Adrenal gland (tissue), 5 donors: ENCODE measurements around the gene RIMS3.

Source experiments
- CTCF ChIP-seq, 6 experiments: fragments of 450-650 bp in 4 of 6; fragments of 200-600 bp in 2 of 6; sonication (generic) in 1 of 6; IDR thresholded peaks; 1 replicate in 5 of 6; 2 replicates in 1 of 6; pipeline versions ENCODE4 v1.5.1 to v1.8.0; 2016 to 2021; ENCODE audit warnings: antibody characterized with exemption in 6 of 6, mild to moderate bottlenecking in 2 of 6, moderate library complexity in 1 of 6
- POLR2A ChIP-seq, 2 donors: fragments of 450-650 bp; IDR thresholded peaks; one replicate each; pipeline ENCODE4 v1.6.1; 2017; ENCODE audit warnings: antibody characterized with exemption in 2 of 2, mild to moderate bottlenecking in 2 of 2, moderate library complexity in 1 of 2
- donor health status: DM: no; HTN: no; CAD: no.

- TF ChIP-seq CTCF (IDR thresholded peaks at IDR 0.05) (no peak), POLR2A (IDR thresholded peaks at IDR 0.05) (no peak)
These were observed 20.3 kb downstream of the RIMS3 start for GRCh38 chr1:40645118-40645680.
